WTC11 (cell line): ENCODE measurements around the gene YBEY.

Experiments
- CREB1 ChIP-seq: sonication (generic); formaldehyde crosslinking; IDR thresholded peaks from 2 replicates; pipeline ENCODE4 v1.8.0; 2023; ENCODE audit warnings: mild to moderate bottlenecking, missing genetic modification reagents
- CTCF ChIP-seq: fragments of 200-600 bp; IDR thresholded peaks from 2 replicates; pipeline ENCODE4 v1.8.0; 2022; ENCODE audit warnings: antibody characterized with exemption
- E2F1 ChIP-seq: sonication (generic); formaldehyde crosslinking; IDR thresholded peaks from 2 replicates; pipeline ENCODE4 v1.8.0; 2022; ENCODE audit warnings: mild to moderate bottlenecking, missing genetic modification reagents
- NFYB ChIP-seq: sonication (generic); formaldehyde crosslinking; conservative IDR thresholded peaks from 2 replicates; pipeline ENCODE4 v1.8.0; 2022; ENCODE audit warnings: low read depth, missing genetic modification reagents
- NR3C1 ChIP-seq: sonication (generic); formaldehyde crosslinking; conservative IDR thresholded peaks from 2 replicates; pipeline ENCODE4 v1.8.1; 2023; ENCODE audit warnings: low read depth, mild to moderate bottlenecking, missing genetic modification reagents
- SMAD3 ChIP-seq: sonication (generic); formaldehyde crosslinking; IDR thresholded peaks from 2 replicates; pipeline ENCODE4 v1.8.0; 2022; ENCODE audit warnings: missing genetic modification reagents, mild to moderate bottlenecking, borderline replicate concordance
- SP1 ChIP-seq: sonication (generic); formaldehyde crosslinking; conservative IDR thresholded peaks from 2 replicates; pipeline ENCODE4 v1.8.1; 2022; ENCODE audit warnings: missing genetic modification reagents
- TEAD4 ChIP-seq: sonication (generic); formaldehyde crosslinking; IDR thresholded peaks from 2 replicates; pipeline ENCODE4 v1.8.0; 2022; ENCODE audit warnings: mild to moderate bottlenecking, missing genetic modification reagents
- TF ChIP-seq, protein P1 (sequence below): sonication (generic); formaldehyde crosslinking; IDR thresholded peaks from 2 replicates; pipeline ENCODE4 v1.8.0; 2023; ENCODE audit warnings: missing genetic modification reagents

DNA sequence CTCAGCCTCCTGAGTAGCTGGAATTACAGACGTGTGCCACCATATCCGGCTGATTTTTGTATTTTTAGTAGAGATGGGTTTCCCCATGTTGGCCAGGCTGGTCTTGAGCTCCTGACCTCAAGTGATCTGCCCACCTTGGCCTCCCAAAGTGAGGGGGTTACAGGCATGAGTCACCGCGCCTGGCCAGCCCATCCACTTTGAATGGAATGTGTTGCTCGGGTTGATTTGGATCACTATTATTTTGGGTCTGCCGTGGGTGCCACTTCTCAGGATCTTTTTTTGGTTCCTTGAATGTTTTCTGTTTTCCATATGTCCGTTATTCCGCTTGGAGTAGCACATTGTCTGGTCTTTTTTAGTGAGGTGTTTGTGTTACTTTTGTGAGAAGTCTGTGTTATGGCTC lies 54.9 kb downstream of the YBEY start:
- TF ChIP-seq, protein P1, sequence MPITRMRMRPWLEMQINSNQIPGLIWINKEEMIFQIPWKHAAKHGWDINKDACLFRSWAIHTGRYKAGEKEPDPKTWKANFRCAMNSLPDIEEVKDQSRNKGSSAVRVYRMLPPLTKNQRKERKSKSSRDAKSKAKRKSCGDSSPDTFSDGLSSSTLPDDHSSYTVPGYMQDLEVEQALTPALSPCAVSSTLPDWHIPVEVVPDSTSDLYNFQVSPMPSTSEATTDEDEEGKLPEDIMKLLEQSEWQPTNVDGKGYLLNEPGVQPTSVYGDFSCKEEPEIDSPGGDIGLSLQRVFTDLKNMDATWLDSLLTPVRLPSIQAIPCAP (CRISPR knock-in tag), result no peak
- TF ChIP-seq CTCF (no peak), CREB1 (CRISPR knock-in tag) (no peak), NR3C1 (CRISPR knock-in tag) (no peak), NFYB (CRISPR knock-in tag) (no peak), SMAD3 (no peak), TEAD4 (CRISPR knock-in tag) (no peak), E2F1 (CRISPR knock-in tag) (no peak), SP1 (CRISPR knock-in tag) (no peak)
